Activated T-cell treated with anti-CD3 and anti-CD28 coated beads, Interleukin-2, amount 50 U/mL, for 72 hours (primary cell): ENCODE measurements around the gene DRC7. TPM values are rescaled to one million over a fixed set of nuclear protein-coding genes. Genes with fewer than 3 reads are reported as not detected.
"Not testable (repeated sequence)": the region's sequence is repeated elsewhere in the genome, so short reads cannot be mapped to it uniquely, and the experiment has no call there.

ENCODE experiments used
- ATAC-seq, 2 donors: fragments of 150-1000 bp; cut with Tn5 transposase; replicated peaks in 1 of 2; 2 replicates each; pipeline ENCODE4 v1.10.0; 2021; ENCODE audit warnings: moderate library complexity in 2 of 2, mild to moderate bottlenecking in 1 of 2
- DNase-seq, 2 donors: peaks; one replicate each; pipeline ENCODE4 v3.0.0; 2021 to 2022; ENCODE audit warnings: mixed read lengths in 1 of 2
- H3K27ac Mint-ChIP-seq: one replicate; pipeline ENCODE4 v1.8.0; 2022; ENCODE audit warnings: mild to moderate bottlenecking, moderate library complexity, mixed read lengths
- H3K27me3 Mint-ChIP-seq: one replicate; pipeline ENCODE4 v1.8.0; 2022; ENCODE audit warnings: low read depth, mixed read lengths
- H3K36me3 Mint-ChIP-seq, 2 donors: one replicate each; pipeline ENCODE4 v1.8.0; 2022; ENCODE audit warnings: mixed read lengths in 2 of 2, mild to moderate bottlenecking in 1 of 2; ENCODE audit not compliant: insufficient read depth in 2 of 2
- H3K4me1 Mint-ChIP-seq: one replicate; pipeline ENCODE4 v1.8.0; 2022; ENCODE audit warnings: low read depth, mixed read lengths
- H3K4me3 Mint-ChIP-seq, 2 donors: one replicate each; pipeline ENCODE4 v1.8.0; 2022; ENCODE audit warnings: mild to moderate bottlenecking in 2 of 2, mixed read lengths in 2 of 2, moderate library complexity in 2 of 2
- H3K9me3 Mint-ChIP-seq, 2 donors: one replicate each; pipeline ENCODE4 v1.8.0; 2022; ENCODE audit warnings: mixed read lengths in 2 of 2
- total RNA-seq, 2 donors: library from RNA; stranded (reverse); gene quantifications; one replicate each; pipeline ENCODE4 v1.2.3, GENCODE V29; 2022

DRC7 gene
- total RNA-seq, 2 donors from 2014 or later: 0.19 TPM; not detected in 1

DNA sequence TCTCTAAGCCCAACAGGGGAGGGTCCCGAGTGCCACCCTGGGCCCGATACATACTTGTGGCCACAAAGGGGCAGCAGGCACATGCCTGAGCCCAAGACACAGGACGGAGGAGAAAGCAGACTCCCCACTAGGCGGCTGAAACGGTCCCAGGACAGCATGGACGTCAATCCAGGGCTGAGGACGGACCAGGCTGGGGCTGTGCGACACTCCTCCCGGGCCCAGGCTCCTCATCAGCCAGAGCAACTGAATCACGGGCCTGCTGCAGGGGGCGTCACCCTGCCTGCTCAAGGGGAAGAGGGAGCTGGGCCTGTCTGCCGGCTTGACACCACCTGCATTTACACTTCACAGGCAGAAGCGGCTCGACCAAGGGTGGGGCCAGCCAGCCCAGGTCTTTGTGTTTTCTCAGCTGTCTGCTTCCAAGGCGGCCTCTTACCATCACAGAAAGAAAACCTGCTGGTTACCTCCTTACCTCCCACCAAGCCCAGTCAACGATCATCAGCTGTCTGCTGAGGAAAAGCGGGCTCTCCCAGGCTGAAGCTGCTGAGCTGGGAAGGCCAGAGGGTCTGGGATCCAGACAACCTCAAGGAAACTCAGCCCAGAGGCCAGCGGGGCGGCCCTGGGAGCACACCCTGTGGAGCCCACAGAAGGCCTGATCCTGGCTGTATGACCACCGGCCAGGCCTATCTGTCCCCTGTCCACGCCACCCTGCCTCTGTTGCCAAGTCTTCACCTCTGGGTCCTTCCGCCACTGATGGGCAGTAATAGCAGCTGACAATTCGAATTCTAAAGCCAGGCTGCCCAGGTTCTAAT is 81.3 kb downstream of the DRC7 start:
- H3K27me3 Mint-ChIP-seq: no peaks in the 10 kb centered on the region
- no peaks in the 10 kb centered on the region for H3K9me3 Mint-ChIP-seq
- H3K27ac Mint-ChIP-seq: no peak overlapping the region
- H3K4me3 Mint-ChIP-seq: no peak overlapping the region
- no peak for ATAC-seq
- H3K4me1 Mint-ChIP-seq: peaks cover 5% of the 10 kb centered on the region
- H3K36me3 Mint-ChIP-seq: no peaks in the 10 kb centered on the region
- DNase-seq: no peak

DNA sequence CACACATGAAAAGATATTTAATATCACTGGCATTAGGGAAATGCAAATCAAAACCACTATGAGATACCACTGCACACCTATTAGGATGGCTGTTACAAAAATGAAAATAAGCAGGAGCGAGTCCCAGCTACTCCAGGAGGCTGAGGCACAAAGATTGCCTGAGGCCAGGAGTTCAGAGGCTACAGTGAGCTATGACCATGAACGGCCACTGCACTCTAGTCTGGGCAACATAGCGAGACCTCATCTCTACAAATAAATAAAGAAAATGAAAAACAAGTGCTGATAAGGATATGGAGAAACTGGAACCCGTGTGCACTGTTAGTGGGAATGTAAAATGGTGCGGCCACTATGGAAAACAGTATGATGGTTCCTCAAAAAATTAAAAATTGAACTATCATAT is 84.1 kb downstream of the DRC7 start:
- no peaks in the 10 kb centered on the region for H3K9me3 Mint-ChIP-seq
- no peaks in the 10 kb centered on the region for H3K36me3 Mint-ChIP-seq
- peaks cover 5% of the 10 kb centered on the region for H3K4me1 Mint-ChIP-seq
- DNase-seq (no peak), ATAC-seq (no peak)
- no peaks in the 10 kb centered on the region for H3K27me3 Mint-ChIP-seq
- H3K4me3 Mint-ChIP-seq: no peak overlapping the region
- H3K27ac Mint-ChIP-seq: no peak overlapping the region

DNA sequence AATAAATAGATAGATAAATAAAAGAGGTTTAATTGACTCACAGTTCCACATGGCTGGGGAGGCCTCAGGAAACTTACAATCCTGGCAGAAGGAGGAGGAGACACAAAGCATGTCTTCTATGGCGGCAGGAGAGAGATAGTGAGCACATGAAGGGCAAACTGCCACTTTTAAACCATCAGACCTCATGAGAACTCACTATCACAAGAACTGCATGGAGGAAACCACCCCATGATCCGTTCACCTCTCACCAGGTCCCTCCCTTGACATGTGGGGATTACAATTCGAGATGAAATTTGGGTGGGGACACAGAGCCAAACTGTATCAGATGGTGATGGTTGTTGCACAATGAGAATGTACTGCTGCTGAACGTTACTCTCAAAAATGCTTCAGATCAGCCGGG is 85.2 kb downstream of the DRC7 start:
- H3K36me3 Mint-ChIP-seq, H3K9me3 Mint-ChIP-seq: not testable (repeated sequence)

DNA sequence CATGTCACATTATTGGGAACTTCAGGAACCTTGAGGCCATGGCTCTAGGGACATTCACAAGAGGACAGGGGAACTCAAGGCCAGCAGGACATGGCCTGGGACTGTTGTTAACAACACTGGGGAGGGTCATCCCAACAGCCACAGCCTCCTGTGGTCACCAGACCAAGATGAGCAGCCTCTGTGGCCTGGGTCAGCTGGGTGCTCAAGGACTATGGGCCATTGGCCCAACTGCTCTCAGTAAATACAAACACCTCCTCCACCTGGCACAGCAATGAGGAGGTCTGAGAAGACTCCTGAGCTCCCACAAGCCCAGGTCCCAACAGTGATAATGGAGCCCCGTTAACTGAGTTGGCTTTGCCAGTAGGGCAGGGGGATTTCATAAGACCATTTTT is 86.7 kb downstream of the DRC7 start:
- H3K4me3 Mint-ChIP-seq: no peak overlapping the region

More for the DNA sequence above, 85.2 kb downstream of the DRC7 start:
- ATAC-seq, H3K27me3 Mint-ChIP-seq, H3K4me3 Mint-ChIP-seq, H3K27ac Mint-ChIP-seq, DNase-seq, H3K4me1 Mint-ChIP-seq: not testable (repeated sequence)

More for the DNA sequence above, 86.7 kb downstream of the DRC7 start:
- ATAC-seq: no peak
- H3K4me1 Mint-ChIP-seq: peaks cover 5% of the 10 kb centered on the region
- no peak for DNase-seq
- H3K27me3 Mint-ChIP-seq: no peaks in the 10 kb centered on the region
- H3K36me3 Mint-ChIP-seq: no peaks in the 10 kb centered on the region
- no peak overlapping the region for H3K27ac Mint-ChIP-seq
- no peaks in the 10 kb centered on the region for H3K9me3 Mint-ChIP-seq

Other genes with a start within 250 kb of the DRC7 start
- gene CIAPIN1, start 247.4 kb upstream of the DRC7 start, total RNA-seq: 10 to 100 TPM; 39.6 to 49.7 TPM
- gene COQ9, start 247.3 kb upstream of the DRC7 start, total RNA-seq: 10 to 100 TPM; 31.4 to 35.2 TPM
- gene POLR2C, start 232.1 kb upstream of the DRC7 start, total RNA-seq: 10 to 100 TPM; 65.7 to 67.5 TPM
- 10 to 100 TPM; 12.0 to 19.6 TPM for gene DOK4, start 208.3 kb upstream of the DRC7 start, total RNA-seq
- gene CCDC102A, start 158.2 kb upstream of the DRC7 start, total RNA-seq: 10 to 100 TPM in 1 of 2 donors, 1 to 10 TPM in 1; 8.1 to 14.6 TPM
- gene ADGRG5, start 152.2 kb upstream of the DRC7 start, total RNA-seq: 1 to 10 TPM; 3.9 to 9.3 TPM
- 10 to 100 TPM in 1 of 2 donors, 1 to 10 TPM in 1; 9.0 to 21.3 TPM for gene ADGRG1, start 66.2 kb upstream of the DRC7 start, total RNA-seq
- under 1 TPM in 1 of 2 donors, not detected in 1; 0.09 TPM for gene ADGRG3, start 26.5 kb upstream of the DRC7 start, total RNA-seq
- gene KATNB1, start 41.0 kb downstream of the DRC7 start, total RNA-seq: 10 to 100 TPM; 23.2 to 31.3 TPM
- gene KIFC3, start 107.7 kb downstream of the DRC7 start, total RNA-seq: 1 to 10 TPM; 1.3 to 1.5 TPM